HEK293T (cell line): ENCODE measurements around the gene EIF5.
A peak's percentile ranks its signal among the peaks of the same experiment; 100 is the strongest.

ENCODE experiments used
- CTCF ChIA-PET: fragments of 350-600 bp; formaldehyde crosslinking; extraction: SDS; loops from one replicate; lab custom pipeline; 2021; ENCODE audit warnings: antibody characterized with exemption, inconsistent platforms; lab: Yijun Ruan, JAX
- POLR2A ChIA-PET: fragments of 350-600 bp; formaldehyde crosslinking; extraction: SDS; loops from one replicate; lab custom pipeline; 2020; ENCODE audit warnings: antibody characterized with exemption, inconsistent platforms; lab: Yijun Ruan, JAX
- DNase-seq: peaks from one replicate; pipeline ENCODE4 v3.0.0; 2012; ENCODE audit warnings: mixed read lengths; ENCODE audit errors: extremely low spot score
- ARNT ChIP-seq: fragments of 450-650 bp; IDR thresholded peaks from 2 replicates; pipeline ENCODE4 v1.6.1; 2017; ENCODE audit warnings: mild to moderate bottlenecking
- BHLHE40 ChIP-seq: fragments of 450-650 bp; IDR thresholded peaks from 2 replicates; pipeline ENCODE4 v1.6.1; 2016; ENCODE audit warnings: mild to moderate bottlenecking, moderate library complexity, borderline replicate concordance
- CTBP1 ChIP-seq: fragments of 450-650 bp; IDR thresholded peaks from 2 replicates; pipeline ENCODE4 v1.6.1; 2016; ENCODE audit warnings: borderline replicate concordance
- ELF4 ChIP-seq: fragments of 450-650 bp; IDR thresholded peaks from 2 replicates; pipeline ENCODE4 v1.6.1; 2017; ENCODE audit warnings: antibody characterized with exemption
- FOXA1 ChIP-seq: fragments of 450-650 bp; IDR thresholded peaks from 2 replicates; pipeline ENCODE4 v1.6.1; 2016; ENCODE audit warnings: mild to moderate bottlenecking
- FOXK2 ChIP-seq: fragments of 450-650 bp; IDR thresholded peaks from 2 replicates; pipeline ENCODE4 v1.6.1; 2016; ENCODE audit warnings: mild to moderate bottlenecking
- FOXM1 ChIP-seq: fragments of 450-650 bp; IDR thresholded peaks from 2 replicates; pipeline ENCODE4 v1.6.1; 2017; ENCODE audit warnings: mild to moderate bottlenecking, borderline replicate concordance
- HDGF ChIP-seq: fragments of 450-650 bp; IDR thresholded peaks from 2 replicates; pipeline ENCODE4 v1.6.1; 2017; ENCODE audit warnings: antibody characterized with exemption, borderline replicate concordance
- L3MBTL2 ChIP-seq: fragments of 450-650 bp; conservative IDR thresholded peaks from 2 replicates; pipeline ENCODE4 v1.6.1; 2016; ENCODE audit warnings: mild to moderate bottlenecking
- LEF1 ChIP-seq: fragments of 450-650 bp; IDR thresholded peaks from 2 replicates; pipeline ENCODE4 v1.6.1; 2017; ENCODE audit warnings: mild to moderate bottlenecking, borderline replicate concordance
- NFRKB ChIP-seq: fragments of 450-650 bp; IDR thresholded peaks from 2 replicates; pipeline ENCODE4 v1.6.1; 2016; ENCODE audit warnings: mild to moderate bottlenecking, moderate library complexity
- SP1 ChIP-seq: fragments of 450-650 bp; IDR thresholded peaks from 2 replicates; pipeline ENCODE4 v1.6.1; 2017
- SUZ12 ChIP-seq: fragments of 450-650 bp; IDR thresholded peaks from 2 replicates; pipeline ENCODE4 v1.6.1; 2016; ENCODE audit warnings: mild to moderate bottlenecking
- TARDBP ChIP-seq: fragments of 450-650 bp; IDR thresholded peaks from 2 replicates; pipeline ENCODE4 v1.6.1; 2016
- ZNF384 ChIP-seq: fragments of 450-650 bp; IDR thresholded peaks from 2 replicates; pipeline ENCODE4 v1.6.1; 2016
- TF ChIP-seq, protein P1 (sequence below): fragments of 450-650 bp; IDR thresholded peaks from 2 replicates; pipeline ENCODE4 v1.6.1; 2016

Gene EIF5

DNA sequence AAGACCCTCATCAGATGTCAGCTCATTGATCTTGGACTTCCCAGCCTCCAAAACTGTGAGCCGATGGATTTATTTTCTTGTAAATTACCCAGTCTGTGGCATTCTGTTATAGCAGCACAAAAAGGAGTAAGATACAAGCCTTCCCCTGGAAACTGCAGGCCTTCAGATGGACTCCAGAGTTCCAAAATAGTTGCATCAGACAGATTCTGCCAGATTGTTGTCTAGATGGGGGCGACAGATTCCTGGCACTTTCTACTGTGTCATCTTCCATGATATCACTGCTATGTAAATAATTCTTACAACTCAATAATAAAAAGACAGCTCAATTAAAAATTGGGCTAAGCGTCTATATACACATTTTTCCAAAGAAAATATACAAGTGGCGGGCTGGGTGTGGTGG, 34.0 kb downstream of the EIF5 start:
- ChIA-PET POLR2A (interaction anchor here (1.1 kb wide), 1 partner anchor 34 kb away, joined by 5 read pairs; the partner anchor contains the start of gene EIF5), CTCF (interaction anchor here (0.6 to 1.7 kb wide), 4 partner anchors 11 to 77 kb away, joined by 3 to 10 read pairs (median 4); no protein-coding TSS in a partner anchor)
- no peak for DNase-seq
- TF ChIP-seq FOXM1 (no peak), TARDBP (no peak), ELF4 (no peak), LEF1 (no peak), SUZ12 (no peak), FOXA1 (no peak), FOXK2 (no peak), L3MBTL2 (no peak), SP1 (no peak), ZNF384 (no peak)
- TF ChIP-seq, protein P1, sequence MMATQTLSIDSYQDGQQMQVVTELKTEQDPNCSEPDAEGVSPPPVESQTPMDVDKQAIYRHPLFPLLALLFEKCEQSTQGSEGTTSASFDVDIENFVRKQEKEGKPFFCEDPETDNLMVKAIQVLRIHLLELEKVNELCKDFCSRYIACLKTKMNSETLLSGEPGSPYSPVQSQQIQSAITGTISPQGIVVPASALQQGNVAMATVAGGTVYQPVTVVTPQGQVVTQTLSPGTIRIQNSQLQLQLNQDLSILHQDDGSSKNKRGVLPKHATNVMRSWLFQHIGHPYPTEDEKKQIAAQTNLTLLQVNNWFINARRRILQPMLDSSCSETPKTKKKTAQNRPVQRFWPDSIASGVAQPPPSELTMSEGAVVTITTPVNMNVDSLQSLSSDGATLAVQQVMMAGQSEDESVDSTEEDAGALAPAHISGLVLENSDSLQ = no peak

DNA sequence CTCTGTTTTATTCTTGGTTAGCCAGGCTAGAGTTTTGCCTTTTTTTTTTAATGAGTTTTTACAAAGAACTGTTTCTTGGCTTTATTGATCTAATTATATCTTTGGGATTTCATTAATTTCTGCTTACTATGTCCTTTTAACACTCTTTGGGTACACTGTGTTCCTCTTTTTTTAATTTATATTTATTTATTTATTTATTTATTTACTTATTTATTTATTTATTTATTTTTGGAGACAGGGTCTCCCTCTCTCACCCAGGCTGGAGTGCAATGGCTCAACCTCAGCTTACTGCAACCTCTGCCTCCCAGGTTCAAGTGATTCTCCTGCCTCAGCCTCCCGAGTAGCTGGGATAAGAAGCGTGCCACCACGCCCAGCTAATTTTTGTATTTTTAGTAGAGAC, 36.0 kb downstream of the EIF5 start:
- DNase-seq = no peak
- no peak for TF ChIP-seq LEF1
- POLR2A ChIA-PET = no interaction called here
- CTCF ChIA-PET = no interaction called here

DNA sequence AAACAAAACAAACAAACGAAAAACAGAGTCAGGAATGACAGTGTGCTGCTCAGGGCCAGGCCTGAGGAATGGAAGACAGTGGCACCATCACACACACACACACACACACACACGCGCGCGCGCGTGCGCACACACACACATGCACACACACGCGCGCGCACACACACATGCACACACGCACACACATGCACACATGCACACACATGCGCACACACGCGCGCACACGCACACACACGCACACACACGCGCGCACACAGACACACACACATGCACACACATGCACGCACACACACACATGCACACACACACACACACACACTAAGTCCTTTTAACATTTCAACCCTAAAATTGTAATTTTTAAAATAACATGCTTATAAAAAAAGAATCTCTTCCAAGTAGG, 38.0 kb downstream of the EIF5 start:
- no peak for TF ChIP-seq ZNF384
- TF ChIP-seq BHLHE40 = no peak
- no peak for TF ChIP-seq LEF1
- TF ChIP-seq SP1 = no peak
- no peak for TF ChIP-seq NFRKB
- DNase-seq = no peak
- CTCF ChIA-PET = no interaction called here
- POLR2A ChIA-PET = interaction anchor here (1.1 kb wide), 1 partner anchor 38 kb away, joined by 4 read pairs; the partner anchor contains the start of gene EIF5

DNA sequence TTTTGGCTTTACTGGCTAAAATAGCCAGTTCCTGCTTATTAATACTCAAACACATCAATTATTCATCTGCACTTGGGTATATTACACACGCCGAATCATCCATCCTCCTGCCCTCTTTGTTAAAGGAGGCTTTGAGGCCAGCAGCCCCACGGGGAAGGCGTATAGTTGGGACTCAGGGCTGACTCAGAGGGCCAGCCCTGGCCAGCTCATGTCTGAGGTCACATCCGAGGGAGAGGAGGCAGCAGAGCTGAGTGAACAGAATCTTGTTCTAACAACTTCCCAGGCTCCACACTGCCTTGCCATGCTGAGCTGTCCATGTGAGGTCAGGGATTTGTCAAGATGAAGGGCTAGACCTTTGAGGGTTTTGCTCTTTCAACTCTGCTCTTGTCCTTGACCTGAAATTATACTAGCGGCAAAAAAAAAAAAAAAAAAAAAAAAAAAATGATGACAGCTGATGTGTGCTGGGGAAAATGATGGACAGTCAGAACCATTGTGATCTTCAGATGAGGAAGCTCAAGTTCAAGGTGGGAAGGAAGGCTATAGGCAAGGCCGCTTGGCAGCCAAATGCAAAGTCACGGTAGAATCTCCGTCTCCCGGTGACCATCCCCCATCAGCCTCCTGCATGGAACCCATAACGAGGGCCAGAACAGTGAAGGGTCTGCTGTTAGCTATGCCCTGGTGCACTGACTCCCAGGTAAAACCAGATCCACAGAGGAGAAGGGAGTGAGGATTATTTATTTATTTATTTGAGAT, 38.7 kb downstream of the EIF5 start:
- POLR2A ChIA-PET = interaction anchor here (1.1 to 1.2 kb wide), 2 partner anchors 13 to 39 kb away, joined by 4 read pairs; partner anchors contain the start of genes EIF5 and MARK3
- no peak for DNase-seq
- CTCF ChIA-PET = no interaction called here
- TF ChIP-seq FOXA1 (no peak), ELF4 (no peak), ZNF384 (peak; percentile 27; the same call in 1 of the 2 replicates)

DNA sequence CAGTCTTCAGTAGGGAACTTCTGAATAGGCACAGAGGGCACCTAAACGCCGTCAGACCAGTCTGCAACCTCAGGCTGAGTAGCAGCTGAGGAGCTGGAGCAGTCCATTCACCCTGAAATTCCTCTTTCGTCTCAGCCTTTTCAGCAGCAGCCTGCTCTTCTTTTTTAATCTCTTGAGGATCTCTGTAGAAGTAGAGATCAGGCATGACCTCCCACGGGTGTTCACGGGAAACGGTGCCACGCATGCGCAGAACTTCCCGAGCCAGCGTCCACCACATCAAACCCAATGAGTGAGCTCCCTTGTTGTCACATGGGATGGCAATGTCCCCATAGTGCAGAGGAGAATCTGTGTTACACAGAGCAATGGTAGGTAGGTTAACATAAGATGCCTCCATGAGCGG, 40.1 kb downstream of the EIF5 start:
- TF ChIP-seq ARNT (no peak), FOXK2 (no peak), FOXM1 (no peak), LEF1 (no peak), NFRKB (no peak), SP1 (no peak), CTBP1 (no peak), FOXA1 (no peak), TARDBP (no peak), HDGF (no peak), BHLHE40 (no peak), ZNF384 (no peak), SUZ12 (no peak), L3MBTL2 (no peak), ELF4 (no peak)
- TF ChIP-seq, protein P1 = no peak
- no peak for DNase-seq
- POLR2A ChIA-PET = no interaction called here
- CTCF ChIA-PET = interaction anchor here (0.9 kb wide), 1 partner anchor 17 kb away, joined by 3 read pairs; no protein-coding TSS in a partner anchor

DNA sequence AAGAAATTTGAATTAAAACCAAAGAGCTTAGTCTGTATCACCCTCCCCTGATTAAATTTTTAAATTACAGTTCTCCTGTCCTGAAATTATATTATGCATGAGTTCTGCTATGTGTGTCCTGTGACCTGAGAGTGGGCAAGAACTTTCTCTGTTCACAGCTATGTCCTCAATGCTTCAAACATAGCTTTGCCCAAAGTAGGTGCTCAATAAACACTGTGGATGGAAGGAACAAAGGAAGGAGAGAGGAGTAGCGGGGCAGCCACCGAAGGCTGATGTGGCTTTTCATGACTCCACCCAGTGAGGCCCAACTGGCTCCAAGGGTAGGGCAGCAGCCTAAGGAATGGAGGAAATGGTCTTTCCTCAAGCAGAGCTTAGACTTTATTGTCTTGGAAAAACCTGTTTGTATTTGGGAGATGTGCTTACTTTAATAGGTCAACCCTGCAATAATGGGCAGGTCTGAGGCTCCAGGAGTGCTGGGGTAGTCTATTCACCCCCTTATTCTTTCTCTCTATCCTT, 43.5 kb downstream of the EIF5 start:
- no peak for DNase-seq
- ChIA-PET CTCF (interaction anchor here (0.6 to 4.1 kb wide), 2 partner anchors 13 to 121 kb away, joined by 3 to 18 read pairs; no protein-coding TSS in a partner anchor), POLR2A (interaction anchor here (1.3 to 3.4 kb wide), 2 partner anchors 33 to 44 kb away, joined by 3 to 17 read pairs; partner anchors contain the start of gene EIF5)
- TF ChIP-seq BHLHE40 = no peak
- TF ChIP-seq, protein P1 = no peak
- no peak for TF ChIP-seq SUZ12
- TF ChIP-seq ZNF384 = no peak
- TF ChIP-seq SP1 = no peak
- TF ChIP-seq FOXA1 = no peak
- no peak for TF ChIP-seq FOXM1
- no peak for TF ChIP-seq LEF1
- TF ChIP-seq HDGF = no peak
- TF ChIP-seq L3MBTL2 = no peak
- TF ChIP-seq ARNT = no peak
- no peak for TF ChIP-seq NFRKB
- TF ChIP-seq FOXK2 = no peak
- TF ChIP-seq TARDBP = no peak
- TF ChIP-seq ELF4 = no peak
- no peak for TF ChIP-seq CTBP1
